Measurements from ENCODE around the gene KBTBD7. TPM values are rescaled to one million over a fixed set of nuclear protein-coding genes. Genes with fewer than 3 reads are reported as not detected.

Gene KBTBD7
- total and polyA plus RNA-seq, 4 donors: 2.2 to 12.3 (median 6.3) TPM

- H3K9ac ChIP-seq (ENCODE audit: insufficient read depth in 1 of 2, low read length in 2 of 2): no peak overlapping the region
- H3K4me3 ChIP-seq: no peak overlapping the region
- TF ChIP-seq, protein P1, sequence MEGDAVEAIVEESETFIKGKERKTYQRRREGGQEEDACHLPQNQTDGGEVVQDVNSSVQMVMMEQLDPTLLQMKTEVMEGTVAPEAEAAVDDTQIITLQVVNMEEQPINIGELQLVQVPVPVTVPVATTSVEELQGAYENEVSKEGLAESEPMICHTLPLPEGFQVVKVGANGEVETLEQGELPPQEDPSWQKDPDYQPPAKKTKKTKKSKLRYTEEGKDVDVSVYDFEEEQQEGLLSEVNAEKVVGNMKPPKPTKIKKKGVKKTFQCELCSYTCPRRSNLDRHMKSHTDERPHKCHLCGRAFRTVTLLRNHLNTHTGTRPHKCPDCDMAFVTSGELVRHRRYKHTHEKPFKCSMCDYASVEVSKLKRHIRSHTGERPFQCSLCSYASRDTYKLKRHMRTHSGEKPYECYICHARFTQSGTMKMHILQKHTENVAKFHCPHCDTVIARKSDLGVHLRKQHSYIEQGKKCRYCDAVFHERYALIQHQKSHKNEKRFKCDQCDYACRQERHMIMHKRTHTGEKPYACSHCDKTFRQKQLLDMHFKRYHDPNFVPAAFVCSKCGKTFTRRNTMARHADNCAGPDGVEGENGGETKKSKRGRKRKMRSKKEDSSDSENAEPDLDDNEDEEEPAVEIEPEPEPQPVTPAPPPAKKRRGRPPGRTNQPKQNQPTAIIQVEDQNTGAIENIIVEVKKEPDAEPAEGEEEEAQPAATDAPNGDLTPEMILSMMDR (IDR thresholded peaks at IDR 0.05; ENCODE audit: control extremely low read depth, extremely low read depth): no peak
- peaks cover 1 to 20% (median 10%) of the 10 kb centered on the region in 4 donors for H3K9me3 ChIP-seq (ENCODE audit: control insufficient read depth in 4 of 4, insufficient read depth in 3 of 4, low read length in 3 of 4)
- no peaks in the 10 kb centered on the region for H3K27me3 ChIP-seq (ENCODE audit: control insufficient read depth in 3 of 3, insufficient read depth in 3 of 3, low read length in 2 of 3)
- DNase-seq: no peak
- no peak for ATAC-seq (ENCODE audit: insufficient read depth, low FRiP score)
- H3K36me3 ChIP-seq (ENCODE audit: control insufficient read depth in 4 of 4, insufficient read depth in 4 of 4, low read length in 4 of 4): peaks cover 0 to 8% (median 3%) of the 10 kb centered on the region in 4 donors
- no peak overlapping the region for H3K27ac ChIP-seq (ENCODE audit: low read depth in 1 of 2, low read length in 1 of 2)
- no peaks in the 10 kb centered on the region for H3K4me1 ChIP-seq (ENCODE audit: control insufficient read depth in 5 of 5, insufficient read depth in 5 of 5, low read length in 5 of 5)
Observed at GRCh38 chr13:41154042-41154441, 40.3 kb downstream of the KBTBD7 start.

GRCh38 chr13:41152005-41152404 is 42.4 kb downstream of the KBTBD7 start:
- DNase-seq (no peak), ATAC-seq (ENCODE audit: insufficient read depth, low FRiP score) (no peak)
- Histone ChIP-seq H3K9ac (ENCODE audit: insufficient read depth in 1 of 2, low read length in 2 of 2) (no peak overlapping the region), H3K27me3 (ENCODE audit: control insufficient read depth in 3 of 3, insufficient read depth in 3 of 3, low read length in 2 of 3) (no peaks in the 10 kb centered on the region), H3K36me3 (ENCODE audit: control insufficient read depth in 4 of 4, insufficient read depth in 4 of 4, low read length in 4 of 4) (peaks cover 0 to 11% (median 5%) of the 10 kb centered on the region in 4 donors), H3K9me3 (ENCODE audit: control insufficient read depth in 4 of 4, insufficient read depth in 3 of 4, low read length in 3 of 4) (peaks cover 3 to 29% (median 15%) of the 10 kb centered on the region in 4 donors), H3K4me1 (ENCODE audit: control insufficient read depth in 5 of 5, insufficient read depth in 5 of 5, low read length in 5 of 5) (no peaks in the 10 kb centered on the region), H3K4me3 (no peak overlapping the region), H3K27ac (ENCODE audit: low read depth in 1 of 2, low read length in 1 of 2) (no peak overlapping the region)
- TF ChIP-seq, protein P1 (IDR thresholded peaks at IDR 0.05; ENCODE audit: control extremely low read depth, extremely low read depth): no peak
- 99% methylated on average over 3 of the region's 3 CpGs for WGBS, 2 donors

GRCh38 chr13:41150058-41150457 is 44.3 kb downstream of the KBTBD7 start:
- H3K9me3 ChIP-seq (ENCODE audit: control insufficient read depth in 4 of 4, insufficient read depth in 3 of 4, low read length in 3 of 4): peaks cover 3 to 29% (median 16%) of the 10 kb centered on the region in 4 donors
- no peak for ATAC-seq (ENCODE audit: insufficient read depth, low FRiP score)

More at GRCh38 chr13:41150058-41150457, 44.3 kb downstream of the KBTBD7 start:
- WGBS, 2 donors: 89 to 90% methylated on average over 2 of the region's 2 CpGs
- H3K4me3 ChIP-seq: no peak overlapping the region
- H3K27me3 ChIP-seq (ENCODE audit: control insufficient read depth in 3 of 3, insufficient read depth in 3 of 3, low read length in 2 of 3): no peaks in the 10 kb centered on the region
- DNase-seq: no peak
- peaks cover 0 to 11% (median 5%) of the 10 kb centered on the region in 4 donors for H3K36me3 ChIP-seq (ENCODE audit: control insufficient read depth in 4 of 4, insufficient read depth in 4 of 4, low read length in 4 of 4)
- no peak overlapping the region for H3K9ac ChIP-seq (ENCODE audit: insufficient read depth in 1 of 2, low read length in 2 of 2)
- TF ChIP-seq, protein P1 (IDR thresholded peaks at IDR 0.05; ENCODE audit: control extremely low read depth, extremely low read depth): no peak
- no peak overlapping the region for H3K27ac ChIP-seq (ENCODE audit: low read depth in 1 of 2, low read length in 1 of 2)
- H3K4me1 ChIP-seq (ENCODE audit: control insufficient read depth in 5 of 5, insufficient read depth in 5 of 5, low read length in 5 of 5): no peaks in the 10 kb centered on the region

All from lung (tissue), 12 donors.